Neutrophil (primary cell): ENCODE data around the gene CLEC4G.
A peak's percentile ranks its signal among the peaks of the same experiment; 100 is the strongest.

Source experiments
- H3K27ac ChIP-seq: fragments of 200-600 bp; sonication (generic); 2 replicates; pipeline ENCODE4 v1.5.1; 2016; ENCODE audit warnings: mild to moderate bottlenecking, moderate library complexity
- H3K27me3 ChIP-seq: fragments of 200-600 bp; sonication (generic); 2 replicates; pipeline ENCODE4 v1.6.0; 2016; ENCODE audit warnings: mild to moderate bottlenecking
- H3K36me3 ChIP-seq: fragments of 200-600 bp; sonication (generic); 2 replicates; pipeline ENCODE4 v1.5.1; 2017
- H3K4me1 ChIP-seq, 2 experiments: fragments of 200-600 bp in 1 of 2; sonication (generic) in 1 of 2; 1 replicate in 1 of 2; 2 replicates in 1 of 2; pipeline versions ENCODE4 v1.5.1 to v1.6.1; 2013 to 2016; ENCODE audit warnings: low read depth in 1 of 2, low read length in 1 of 2, mild to moderate bottlenecking in 1 of 2, moderate library complexity in 1 of 2; ENCODE audit not compliant: control insufficient read depth in 1 of 2, insufficient read depth in 1 of 2
- H3K4me3 ChIP-seq, 2 experiments: fragments of 200-600 bp in 1 of 2; sonication (generic) in 1 of 2; 1 replicate in 1 of 2; 2 replicates in 1 of 2; pipeline ENCODE4 v1.5.1; 2013 to 2016; ENCODE audit warnings: low read depth in 1 of 2, low read length in 1 of 2, mild to moderate bottlenecking in 1 of 2, moderate library complexity in 1 of 2
- H3K9me3 ChIP-seq: fragments of 200-600 bp; sonication (generic); 2 replicates; pipeline ENCODE4 v1.5.1; 2016
- CTCF ChIP-seq: fragments of 200-600 bp; sonication (generic); IDR thresholded peaks from 2 replicates; pipeline ENCODE4 v1.5.1; 2016; ENCODE audit warnings: antibody characterized with exemption

The CLEC4G gene

GRCh38 chr19:7709932-7710460, 21.9 kb downstream of the CLEC4G start:
- Histone ChIP-seq H3K4me1 (peaks cover 67 to 74% of the 10 kb centered on the region in 2 experiments), H3K36me3 (no peaks in the 10 kb centered on the region), H3K27me3 (no peaks in the 10 kb centered on the region), H3K9me3 (no peaks in the 10 kb centered on the region), H3K27ac (peak overlapping the region; percentile 99), H3K4me3 (no peak overlapping the region)
- TF ChIP-seq CTCF, result no peak

GRCh38 chr19:7706955-7707456, 24.9 kb downstream of the CLEC4G start:
- H3K4me1 ChIP-seq, result peaks cover 58 to 65% of the 10 kb centered on the region in 2 experiments
- H3K9me3 ChIP-seq, result no peaks in the 10 kb centered on the region
- no peaks in the 10 kb centered on the region for H3K36me3 ChIP-seq
- no peaks in the 10 kb centered on the region for H3K27me3 ChIP-seq
- peak overlapping the region; percentile 41 to 50 for H3K4me3 ChIP-seq
- TF ChIP-seq CTCF, result no peak
- peak overlapping the region; percentile 99 for H3K27ac ChIP-seq

- Histone ChIP-seq H3K27ac (peak overlapping the region; percentile 99), H3K36me3 (no peaks in the 10 kb centered on the region), H3K4me1 (peaks cover 58 to 65% of the 10 kb centered on the region in 2 experiments), H3K4me3 (peak overlapping the region; percentile 41 to 50), H3K9me3 (no peaks in the 10 kb centered on the region), H3K27me3 (no peaks in the 10 kb centered on the region)
- no peak for TF ChIP-seq CTCF
Observed at GRCh38 chr19:7706188-7706954, 25.5 kb downstream of the CLEC4G start.

- Histone ChIP-seq H3K9me3 (no peaks in the 10 kb centered on the region), H3K36me3 (no peaks in the 10 kb centered on the region), H3K27ac (peak overlapping the region; percentile 99), H3K4me3 (peak overlapping the region; percentile 41 to 50), H3K27me3 (no peaks in the 10 kb centered on the region), H3K4me1 (peaks cover 56 to 61% of the 10 kb centered on the region in 2 experiments)
- TF ChIP-seq CTCF, result no peak
Observed at GRCh38 chr19:7705387-7706187, 26.3 kb downstream of the CLEC4G start.

- H3K36me3 ChIP-seq, result no peaks in the 10 kb centered on the region
- no peaks in the 10 kb centered on the region for H3K27me3 ChIP-seq
- TF ChIP-seq CTCF, result no peak
- peak overlapping the region in 1 of 2 experiments; percentile 50 for H3K4me3 ChIP-seq
- H3K4me1 ChIP-seq, result peaks cover 45 to 50% of the 10 kb centered on the region in 2 experiments
- H3K27ac ChIP-seq, result peak overlapping the region; percentile 99
- no peaks in the 10 kb centered on the region for H3K9me3 ChIP-seq
Observed at GRCh38 chr19:7704280-7705060, 27.4 kb downstream of the CLEC4G start.
